C4-2B (cell line): ENCODE measurements around the gene NLRP2B.

Experiments used
- ZFX ChIP-seq: fragments of 450-650 bp; IDR thresholded peaks from 2 replicates; pipeline ENCODE4 v1.6.1; 2017
- TF ChIP-seq, protein P1 (sequence below): fragments of 450-650 bp; conservative IDR thresholded peaks from 2 replicates; pipeline ENCODE4 v1.5.1; 2017; ENCODE audit warnings: mild to moderate bottlenecking

- TF ChIP-seq, protein P1, sequence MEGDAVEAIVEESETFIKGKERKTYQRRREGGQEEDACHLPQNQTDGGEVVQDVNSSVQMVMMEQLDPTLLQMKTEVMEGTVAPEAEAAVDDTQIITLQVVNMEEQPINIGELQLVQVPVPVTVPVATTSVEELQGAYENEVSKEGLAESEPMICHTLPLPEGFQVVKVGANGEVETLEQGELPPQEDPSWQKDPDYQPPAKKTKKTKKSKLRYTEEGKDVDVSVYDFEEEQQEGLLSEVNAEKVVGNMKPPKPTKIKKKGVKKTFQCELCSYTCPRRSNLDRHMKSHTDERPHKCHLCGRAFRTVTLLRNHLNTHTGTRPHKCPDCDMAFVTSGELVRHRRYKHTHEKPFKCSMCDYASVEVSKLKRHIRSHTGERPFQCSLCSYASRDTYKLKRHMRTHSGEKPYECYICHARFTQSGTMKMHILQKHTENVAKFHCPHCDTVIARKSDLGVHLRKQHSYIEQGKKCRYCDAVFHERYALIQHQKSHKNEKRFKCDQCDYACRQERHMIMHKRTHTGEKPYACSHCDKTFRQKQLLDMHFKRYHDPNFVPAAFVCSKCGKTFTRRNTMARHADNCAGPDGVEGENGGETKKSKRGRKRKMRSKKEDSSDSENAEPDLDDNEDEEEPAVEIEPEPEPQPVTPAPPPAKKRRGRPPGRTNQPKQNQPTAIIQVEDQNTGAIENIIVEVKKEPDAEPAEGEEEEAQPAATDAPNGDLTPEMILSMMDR = no peak
- no peak for TF ChIP-seq ZFX
Measured at GRCh38 chrX:57678686-57679428, 1.2 kb downstream of the NLRP2B start.
